ENCODE measurements around the gene C9orf43.

- TF ChIP-seq CTCF (IDR thresholded peaks at IDR 0.05; ENCODE audit: insufficient read depth, low read length) (no peak), POLR2AphosphoS5 (IDR thresholded peaks at IDR 0.05; ENCODE audit: low read depth) (no peak), REST (IDR thresholded peaks at IDR 0.05; ENCODE audit: insufficient replicate concordance, low read depth) (no peak), GABPA (IDR thresholded peaks at IDR 0.05; ENCODE audit: low read depth) (no peak)
These were observed 41.3 kb upstream of the C9orf43 start for GRCh38 chr9:113368982-113369854.

Measured in HL-60 (cell line).